22Rv1 (cell line): ENCODE measurements around the gene MBNL2.

Source experiments
- H3K27ac ChIP-seq: fragments of 450-650 bp; 2 replicates; pipeline ENCODE4 v1.5.1; 2017
- ZFX ChIP-seq: fragments of 450-650 bp; IDR thresholded peaks from 2 replicates; pipeline ENCODE4 v1.6.1; 2017; ENCODE audit warnings: antibody characterized with exemption, borderline replicate concordance
- TF ChIP-seq, protein P1 (sequence below): fragments of 450-650 bp; IDR thresholded peaks from 2 replicates; pipeline ENCODE4 v1.5.1; 2017; ENCODE audit warnings: mild to moderate bottlenecking

Gene MBNL2

DNA sequence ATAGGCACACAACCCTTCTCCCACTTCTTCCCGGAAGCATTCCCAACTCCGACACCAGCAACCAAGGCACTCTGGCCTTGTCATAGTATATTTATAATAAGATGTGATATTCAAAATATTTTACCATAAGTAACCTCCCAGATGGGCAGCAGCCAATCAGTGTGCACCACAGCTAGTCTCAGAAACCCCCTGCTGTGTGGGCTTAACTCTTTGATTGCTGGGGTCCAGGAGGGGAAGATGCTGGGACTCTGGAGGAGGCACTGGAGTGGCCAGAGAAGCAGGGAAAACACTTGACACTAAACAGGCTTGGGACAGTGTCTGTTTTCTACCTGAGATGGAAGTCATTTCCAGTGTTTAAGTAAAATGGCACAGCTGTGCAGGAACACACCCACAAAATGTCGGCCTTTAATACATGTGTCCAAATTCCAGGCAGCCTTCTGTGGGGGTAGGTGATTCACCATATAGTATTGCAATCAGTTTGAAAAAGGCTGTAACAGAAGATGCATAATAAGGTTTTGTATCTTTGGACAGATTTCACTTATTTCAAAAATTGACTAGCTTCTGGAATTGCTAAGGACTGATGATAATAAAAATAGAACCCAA is 100.7 kb downstream of the MBNL2 start:
- no peak overlapping the region for H3K27ac ChIP-seq
- no peak for TF ChIP-seq ZFX
- TF ChIP-seq, protein P1, sequence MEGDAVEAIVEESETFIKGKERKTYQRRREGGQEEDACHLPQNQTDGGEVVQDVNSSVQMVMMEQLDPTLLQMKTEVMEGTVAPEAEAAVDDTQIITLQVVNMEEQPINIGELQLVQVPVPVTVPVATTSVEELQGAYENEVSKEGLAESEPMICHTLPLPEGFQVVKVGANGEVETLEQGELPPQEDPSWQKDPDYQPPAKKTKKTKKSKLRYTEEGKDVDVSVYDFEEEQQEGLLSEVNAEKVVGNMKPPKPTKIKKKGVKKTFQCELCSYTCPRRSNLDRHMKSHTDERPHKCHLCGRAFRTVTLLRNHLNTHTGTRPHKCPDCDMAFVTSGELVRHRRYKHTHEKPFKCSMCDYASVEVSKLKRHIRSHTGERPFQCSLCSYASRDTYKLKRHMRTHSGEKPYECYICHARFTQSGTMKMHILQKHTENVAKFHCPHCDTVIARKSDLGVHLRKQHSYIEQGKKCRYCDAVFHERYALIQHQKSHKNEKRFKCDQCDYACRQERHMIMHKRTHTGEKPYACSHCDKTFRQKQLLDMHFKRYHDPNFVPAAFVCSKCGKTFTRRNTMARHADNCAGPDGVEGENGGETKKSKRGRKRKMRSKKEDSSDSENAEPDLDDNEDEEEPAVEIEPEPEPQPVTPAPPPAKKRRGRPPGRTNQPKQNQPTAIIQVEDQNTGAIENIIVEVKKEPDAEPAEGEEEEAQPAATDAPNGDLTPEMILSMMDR = no peak

DNA sequence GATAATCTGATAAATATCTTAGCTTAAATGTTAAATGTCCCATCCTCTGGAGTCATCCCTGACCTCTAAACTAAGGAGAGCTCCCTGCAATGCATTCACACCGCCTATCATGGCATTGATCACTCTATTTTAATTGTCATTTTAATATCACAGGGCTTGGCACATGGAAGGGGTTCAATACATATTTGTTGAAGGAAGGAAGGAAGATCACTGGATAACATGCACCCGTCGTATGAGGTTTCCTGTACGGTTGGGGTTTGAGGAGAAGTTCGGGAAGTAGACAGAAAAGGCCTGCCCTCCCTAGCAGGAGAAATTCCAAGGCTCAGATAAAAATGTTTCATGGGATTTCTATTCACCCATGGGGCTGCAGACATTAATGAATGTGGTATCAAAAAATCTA is 102.0 kb downstream of the MBNL2 start:
- TF ChIP-seq, protein P1 = no peak
- TF ChIP-seq ZFX = no peak
- no peak overlapping the region for H3K27ac ChIP-seq

DNA sequence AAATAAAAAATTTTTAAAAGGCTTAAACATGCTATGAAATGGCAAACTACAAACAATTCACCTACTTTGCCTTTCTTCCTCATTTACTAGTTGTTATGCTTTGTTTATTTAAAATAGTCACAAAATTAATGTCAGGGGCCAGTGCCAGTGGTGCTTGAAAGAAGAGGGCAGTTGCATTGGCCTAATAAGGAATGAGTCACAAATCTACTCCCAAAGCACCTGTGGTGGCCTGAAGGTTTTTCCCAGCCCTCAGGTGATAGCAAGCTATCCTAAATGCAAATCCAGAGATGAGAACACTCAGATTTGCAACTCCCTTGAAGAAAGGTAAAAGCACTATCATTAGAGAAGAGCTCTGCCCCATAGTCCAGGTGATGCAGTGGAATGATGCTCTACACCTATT is 103.6 kb downstream of the MBNL2 start:
- no peak overlapping the region for H3K27ac ChIP-seq
- TF ChIP-seq, protein P1 = no peak
- TF ChIP-seq ZFX = no peak

DNA sequence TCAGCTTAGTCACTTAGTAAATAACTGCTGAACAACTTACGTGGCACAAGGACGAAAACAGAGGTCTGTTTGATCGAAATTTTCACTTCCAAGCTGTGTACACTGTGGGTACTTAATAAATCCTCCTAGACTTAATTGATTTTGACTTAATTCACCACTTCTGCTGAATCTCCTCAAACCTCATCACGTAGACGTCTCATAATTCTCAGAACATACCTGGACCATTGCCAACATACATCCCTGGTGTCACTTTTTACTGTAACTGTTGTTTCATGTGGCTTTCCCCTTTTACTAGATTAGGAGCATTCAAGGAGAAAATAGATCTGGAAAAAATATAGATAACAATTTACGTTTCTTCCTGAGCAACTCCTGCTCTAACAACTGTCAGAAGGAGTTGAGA is 105.0 kb downstream of the MBNL2 start:
- H3K27ac ChIP-seq = no peak overlapping the region

DNA sequence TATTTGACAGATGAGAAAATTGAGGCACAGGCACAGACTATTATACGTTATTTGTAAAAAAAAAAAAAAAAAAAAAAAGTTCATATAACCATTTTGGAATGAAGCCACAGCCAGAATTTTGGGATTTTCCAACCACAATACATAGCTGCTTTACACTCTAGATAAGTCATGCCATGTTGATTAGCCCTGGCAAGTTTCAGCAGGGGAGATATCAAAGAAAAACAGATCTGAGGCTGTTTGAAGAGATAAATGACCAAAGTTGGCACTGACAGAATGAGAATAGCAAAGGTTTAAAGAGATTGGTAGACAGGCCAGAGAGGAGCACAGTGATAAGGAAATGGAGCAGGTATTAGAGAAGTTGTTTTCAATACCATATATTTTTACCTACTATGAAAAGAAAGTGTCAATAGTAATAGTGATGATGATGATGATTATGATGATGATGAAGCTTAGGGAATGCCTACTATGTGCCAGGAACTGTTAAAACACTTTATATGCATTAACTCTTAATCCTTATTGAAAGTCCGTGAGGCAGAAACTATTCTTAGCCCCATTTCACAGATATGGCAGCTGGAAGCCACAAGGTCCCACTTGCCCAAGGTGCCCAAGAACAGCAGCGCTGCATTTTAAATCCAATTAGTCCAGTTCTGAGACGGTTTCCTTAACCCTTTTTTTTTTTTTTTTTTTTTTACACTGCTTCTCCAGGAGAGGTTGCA is 105.5 kb downstream of the MBNL2 start:
- no peak for TF ChIP-seq ZFX
- TF ChIP-seq, protein P1 = no peak
- H3K27ac ChIP-seq = no peak overlapping the region

More for the DNA sequence above, 105.0 kb downstream of the MBNL2 start:
- TF ChIP-seq, protein P1 = no peak
- no peak for TF ChIP-seq ZFX

DNA sequence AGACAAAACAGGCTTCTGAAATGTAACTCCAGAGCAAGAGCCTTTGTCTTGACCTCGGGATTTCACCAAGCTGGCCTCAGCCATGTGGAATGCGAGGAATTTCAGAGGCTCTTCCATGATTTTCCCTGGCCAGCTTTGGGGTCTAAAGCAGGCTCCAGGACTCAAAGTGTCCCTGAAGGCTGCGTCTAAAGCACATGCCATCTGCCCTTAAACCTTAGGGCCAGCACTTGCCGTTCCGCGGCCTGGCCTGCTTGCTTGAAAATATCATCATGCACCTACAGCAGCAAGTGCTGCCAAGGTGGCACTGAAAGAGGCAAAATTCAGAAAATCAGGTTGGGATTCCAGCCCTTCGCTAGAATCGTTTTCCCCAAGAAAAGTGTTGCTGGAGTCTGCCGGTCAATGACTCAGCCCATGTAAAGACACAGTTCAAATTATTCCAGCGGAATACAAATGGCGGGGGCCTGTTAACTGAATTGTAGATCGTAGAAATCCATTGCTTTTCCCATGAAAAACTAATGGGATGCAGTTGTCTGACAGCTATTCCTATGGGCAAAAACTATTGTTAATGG is 106.2 kb downstream of the MBNL2 start:
- H3K27ac ChIP-seq = no peak overlapping the region

More for the DNA sequence above, 106.2 kb downstream of the MBNL2 start:
- TF ChIP-seq ZFX = no peak
- TF ChIP-seq, protein P1 = no peak
